GM10266 (cell line): Measurements from ENCODE around the gene PTGIS.

ENCODE experiments used
- DNase-seq: peaks from one replicate; pipeline ENCODE4 v3.0.0; 2012; ENCODE audit errors: extremely low spot score
- TF ChIP-seq, protein P1 (sequence below): IDR thresholded peaks from 2 replicates; pipeline ENCODE4 v1.5.1; 2012; ENCODE audit warnings: mild to moderate bottlenecking, low read depth; ENCODE audit not compliant: control insufficient read depth, insufficient read depth; ENCODE audit errors: missing control alignments

Gene PTGIS

DNA sequence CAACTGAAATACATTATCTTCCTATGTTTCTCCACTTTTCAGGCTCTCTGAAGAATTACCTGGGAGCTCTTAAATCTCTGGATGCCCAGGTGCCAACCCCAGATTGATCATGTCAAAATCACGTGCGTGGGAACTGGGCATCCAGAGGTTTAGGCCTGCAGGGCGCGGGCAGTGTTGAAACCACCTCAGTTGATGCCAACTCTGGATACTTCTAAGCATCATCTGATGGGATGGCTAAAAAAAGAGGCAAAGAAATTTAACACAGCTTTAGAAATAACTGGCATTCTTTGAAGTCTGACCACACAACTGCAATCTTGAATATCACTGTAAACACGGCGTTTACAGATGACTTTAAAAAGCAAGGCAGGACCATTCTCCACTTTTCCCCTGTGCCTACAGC is 41.9 kb downstream of the PTGIS start:
- TF ChIP-seq, protein P1, sequence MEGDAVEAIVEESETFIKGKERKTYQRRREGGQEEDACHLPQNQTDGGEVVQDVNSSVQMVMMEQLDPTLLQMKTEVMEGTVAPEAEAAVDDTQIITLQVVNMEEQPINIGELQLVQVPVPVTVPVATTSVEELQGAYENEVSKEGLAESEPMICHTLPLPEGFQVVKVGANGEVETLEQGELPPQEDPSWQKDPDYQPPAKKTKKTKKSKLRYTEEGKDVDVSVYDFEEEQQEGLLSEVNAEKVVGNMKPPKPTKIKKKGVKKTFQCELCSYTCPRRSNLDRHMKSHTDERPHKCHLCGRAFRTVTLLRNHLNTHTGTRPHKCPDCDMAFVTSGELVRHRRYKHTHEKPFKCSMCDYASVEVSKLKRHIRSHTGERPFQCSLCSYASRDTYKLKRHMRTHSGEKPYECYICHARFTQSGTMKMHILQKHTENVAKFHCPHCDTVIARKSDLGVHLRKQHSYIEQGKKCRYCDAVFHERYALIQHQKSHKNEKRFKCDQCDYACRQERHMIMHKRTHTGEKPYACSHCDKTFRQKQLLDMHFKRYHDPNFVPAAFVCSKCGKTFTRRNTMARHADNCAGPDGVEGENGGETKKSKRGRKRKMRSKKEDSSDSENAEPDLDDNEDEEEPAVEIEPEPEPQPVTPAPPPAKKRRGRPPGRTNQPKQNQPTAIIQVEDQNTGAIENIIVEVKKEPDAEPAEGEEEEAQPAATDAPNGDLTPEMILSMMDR: no peak
- no peak for DNase-seq

DNA sequence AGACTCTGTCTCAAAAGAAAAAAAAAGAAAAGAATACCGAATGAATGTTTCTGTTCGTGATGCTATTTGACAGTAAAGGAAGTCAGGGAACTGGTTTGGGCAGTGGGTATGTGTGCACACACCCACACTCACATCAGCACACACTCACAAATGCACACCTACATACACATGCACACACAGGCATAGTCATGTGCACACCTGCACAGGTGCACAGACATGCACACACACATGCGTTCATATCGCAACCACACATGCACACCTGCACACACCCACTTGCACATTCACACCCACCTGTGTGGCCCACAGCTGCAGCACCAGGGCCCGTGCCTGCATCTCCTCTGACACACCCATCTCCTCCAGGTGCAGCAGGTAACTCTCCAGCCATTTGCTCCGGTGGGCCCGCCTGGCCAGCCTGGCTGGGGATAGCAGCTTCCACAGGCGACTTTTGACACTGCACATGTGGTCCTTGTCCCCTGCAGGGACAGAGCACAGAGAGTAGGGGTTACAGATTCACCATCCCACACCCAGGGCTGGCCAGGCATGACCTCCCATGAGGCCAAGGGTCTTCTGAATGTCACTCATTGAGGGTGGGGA is 44.1 kb downstream of the PTGIS start:
- TF ChIP-seq, protein P1: no peak

DNA sequence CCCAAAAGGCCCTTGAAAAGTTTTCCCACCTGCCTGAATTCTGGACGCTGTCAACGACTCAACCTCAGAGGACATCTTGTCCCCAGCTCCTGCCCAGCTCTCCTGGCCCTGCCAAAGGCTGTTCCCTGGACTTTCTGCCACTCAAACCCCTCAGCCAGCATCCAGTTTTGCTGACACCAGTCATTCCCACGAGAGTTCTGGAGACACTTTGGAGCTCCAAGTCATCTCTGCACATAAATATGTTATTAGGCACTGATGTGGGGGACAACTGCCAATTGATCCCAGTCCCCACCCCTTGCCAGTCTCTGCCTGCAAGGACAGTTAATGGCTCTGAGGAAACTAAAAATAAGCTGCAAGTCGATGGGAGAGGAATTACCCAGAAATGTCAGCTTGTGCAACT is 46.6 kb downstream of the PTGIS start:
- TF ChIP-seq, protein P1: no peak
- DNase-seq: no peak

More for the DNA sequence above, 44.1 kb downstream of the PTGIS start:
- no peak for DNase-seq

DNA sequence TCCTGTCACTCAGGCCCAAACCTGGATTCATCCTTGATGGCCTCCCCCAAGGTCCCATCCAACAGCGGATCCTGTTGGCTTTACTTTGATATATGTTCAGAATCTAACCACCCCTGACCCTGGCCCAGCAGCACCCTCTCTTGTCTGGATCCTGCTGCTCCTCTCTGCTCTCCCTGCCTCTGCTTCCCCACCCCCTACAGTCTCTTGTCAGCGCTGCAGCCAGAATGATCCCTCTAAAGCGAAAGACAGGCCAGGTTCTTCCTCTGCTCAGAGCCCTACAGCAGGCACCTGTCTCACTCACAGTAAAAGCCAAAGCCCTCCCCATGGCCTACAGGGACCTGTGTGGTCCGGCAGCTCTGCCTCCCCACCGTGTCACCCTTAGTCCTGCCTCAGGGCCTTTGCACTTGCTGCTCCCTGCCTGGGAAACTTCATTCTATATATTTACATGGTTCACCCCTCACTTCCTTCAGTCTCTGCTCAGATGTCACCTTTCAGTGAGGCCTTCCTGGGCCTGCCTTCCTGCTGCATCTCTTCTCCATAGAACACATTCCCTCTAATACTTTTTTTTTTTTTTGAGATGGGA is 48.1 kb downstream of the PTGIS start:
- TF ChIP-seq, protein P1: no peak

DNA sequence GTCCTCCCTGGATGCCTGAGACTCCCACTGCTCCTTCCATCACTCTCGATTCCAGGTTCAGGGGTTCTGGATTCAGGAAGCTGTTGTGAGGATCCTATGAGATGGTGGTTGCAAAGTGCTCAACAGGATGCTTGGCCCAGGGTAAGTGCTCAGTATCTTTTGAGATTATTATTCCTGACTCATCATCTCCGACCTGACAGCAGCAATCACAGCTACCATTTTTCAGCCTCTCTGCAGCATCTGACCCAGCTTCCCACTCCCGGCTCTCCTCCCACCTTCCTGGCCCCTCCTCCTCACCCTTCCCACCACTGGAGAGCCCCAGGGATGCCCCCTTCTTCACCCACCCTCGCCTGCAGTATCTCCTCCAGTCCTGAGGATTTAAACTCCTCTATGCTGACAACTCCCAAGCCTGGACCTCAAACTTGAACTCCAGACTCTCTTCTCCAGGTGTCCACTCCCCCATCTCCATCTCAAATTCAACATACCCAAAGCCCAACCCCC is 48.7 kb downstream of the PTGIS start:
- no peak for DNase-seq
- TF ChIP-seq, protein P1: no peak

More for the DNA sequence above, 48.1 kb downstream of the PTGIS start:
- no peak for DNase-seq

DNA sequence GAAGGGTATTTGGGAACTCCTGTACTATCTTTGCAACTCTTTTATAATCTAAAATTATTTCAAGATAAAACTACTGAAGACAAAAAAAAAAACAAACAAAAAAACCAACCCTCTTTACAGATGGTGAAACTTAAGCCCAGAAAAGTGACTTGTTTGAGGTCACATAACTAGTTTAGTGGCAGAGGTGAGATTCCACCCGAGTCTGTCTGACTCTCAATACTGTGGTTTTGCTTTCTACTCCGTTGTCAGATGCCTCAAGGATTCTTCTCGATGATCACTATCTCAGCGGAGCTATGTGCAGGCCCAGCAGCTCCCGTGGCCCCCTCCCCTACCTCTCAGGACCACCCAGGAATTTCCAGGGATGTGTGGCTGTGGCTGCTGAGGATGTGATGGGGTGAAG is 49.4 kb downstream of the PTGIS start:
- no peak for DNase-seq
- TF ChIP-seq, protein P1: no peak

DNA sequence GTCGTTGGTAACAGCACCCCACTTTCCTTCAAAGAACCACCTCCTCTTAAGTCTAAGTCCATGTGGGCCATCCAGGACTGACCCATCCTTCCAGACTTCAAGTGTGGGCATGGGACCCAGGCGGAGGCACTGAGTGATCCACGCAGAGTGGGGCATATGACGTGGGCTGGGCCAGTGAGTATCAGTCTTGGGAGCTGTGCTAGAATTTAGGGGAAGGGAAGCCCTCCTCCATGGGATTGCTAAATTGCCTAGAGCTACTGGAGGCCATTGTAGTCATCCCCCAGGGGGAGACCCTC is 50.2 kb downstream of the PTGIS start:
- TF ChIP-seq, protein P1: no peak
- no peak for DNase-seq
